D341Med (cell line): ENCODE measurements around the gene TUB.

Experiments used
- DNase-seq: peaks from one replicate; pipeline ENCODE4 v3.0.0; 2012; ENCODE audit warnings: low spot score

The TUB gene

GRCh38 chr11:8080674-8081590 is at the start of gene TUB:
TSS of gene TUB (plus strand) at chr11:8081211. CDS start at chr11:8081511, 300 bp downstream.
- peak; percentile 86 for DNase-seq

- DNase-seq = peak; percentile 17
These were observed 49.5 kb upstream of the TUB start for GRCh38 chr11:8031248-8032115.

GRCh38 chr11:8032122-8032521 is 48.9 kb upstream of the TUB start:
- DNase-seq = peak; percentile 17

GRCh38 chr11:8032576-8033304 is 48.3 kb upstream of the TUB start:
- DNase-seq = no peak

GRCh38 chr11:8033305-8034105 is 47.5 kb upstream of the TUB start:
- DNase-seq = peak; percentile 88

GRCh38 chr11:8034106-8034585 is 46.9 kb upstream of the TUB start:
- no peak for DNase-seq

- no peak for DNase-seq
These were observed 46.3 kb upstream of the TUB start for GRCh38 chr11:8034604-8035190.

- no peak for DNase-seq
These were observed 45.7 kb upstream of the TUB start for GRCh38 chr11:8035200-8035855.

GRCh38 chr11:8036002-8036802 is 44.8 kb upstream of the TUB start:
- no peak for DNase-seq

GRCh38 chr11:8036986-8037385 is 44.0 kb upstream of the TUB start:
- no peak for DNase-seq

GRCh38 chr11:8038393-8038792 is 42.6 kb upstream of the TUB start:
- no peak for DNase-seq

- no peak for DNase-seq
These were observed 42.0 kb upstream of the TUB start for GRCh38 chr11:8038811-8039529.

GRCh38 chr11:8039530-8040260 is 41.3 kb upstream of the TUB start:
- DNase-seq = no peak

- DNase-seq = peak; percentile 0
These were observed 40.6 kb upstream of the TUB start for GRCh38 chr11:8040261-8040920.

GRCh38 chr11:8040921-8041285 is 40.1 kb upstream of the TUB start:
- peak; percentile 3 for DNase-seq

- DNase-seq = peak; percentile 1
These were observed 39.4 kb upstream of the TUB start for GRCh38 chr11:8041576-8041975.

- no peak for DNase-seq
These were observed 37.3 kb upstream of the TUB start for GRCh38 chr11:8043756-8044155.

GRCh38 chr11:8045839-8046238 is 35.2 kb upstream of the TUB start:
- DNase-seq = no peak
